Testis (tissue), 2 donors: ENCODE data around the gene PFKP.

ENCODE experiments used
- CTCF ChIP-seq, 3 experiments: fragments of 450-650 bp in 2 of 3; fragments of 200-600 bp in 1 of 3; sonication (generic) in 1 of 3; IDR thresholded peaks; one replicate each; pipeline ENCODE4 v1.5.1; 2016 to 2019; ENCODE audit warnings: antibody characterized with exemption in 3 of 3, mild to moderate bottlenecking in 2 of 3, moderate library complexity in 1 of 3
- POLR2A ChIP-seq: fragments of 450-650 bp; IDR thresholded peaks from one replicate; pipeline ENCODE4 v1.6.1; 2017; ENCODE audit warnings: antibody characterized with exemption, mild to moderate bottlenecking, moderate library complexity

- no peak for TF ChIP-seq CTCF (IDR thresholded peaks at IDR 0.05)
- no peak for TF ChIP-seq POLR2A
Observed at GRCh38 chr10:3051692-3052091, 15.7 kb upstream of the PFKP start.
